GM13977 (cell line): ENCODE measurements around the gene ITPRID2.
A peak's percentile ranks its signal among the peaks of the same experiment; 100 is the strongest.

Experiments
- DNase-seq: peaks from one replicate; pipeline ENCODE4 v3.0.0; 2012; ENCODE audit warnings: low spot score
- in situ Hi-C: fragments of 300-500 bp; cut with MboI; formaldehyde crosslinking; loops from one replicate; pipeline ENCODE4 v1.12.0; 2022; ENCODE audit warnings: low sequenced_read_pairs, low pct_unique_long_range_greater_than_20kb, mixed read lengths, inconsistent platforms; ENCODE audit not compliant: unreplicated experiment
- TF ChIP-seq, protein P1 (sequence below): IDR thresholded peaks from 2 replicates; pipeline ENCODE4 v1.5.1; 2012; ENCODE audit warnings: mild to moderate bottlenecking, control low read depth; ENCODE audit not compliant: insufficient read depth; ENCODE audit errors: extremely low read depth, missing control alignments

ITPRID2 gene

DNA sequence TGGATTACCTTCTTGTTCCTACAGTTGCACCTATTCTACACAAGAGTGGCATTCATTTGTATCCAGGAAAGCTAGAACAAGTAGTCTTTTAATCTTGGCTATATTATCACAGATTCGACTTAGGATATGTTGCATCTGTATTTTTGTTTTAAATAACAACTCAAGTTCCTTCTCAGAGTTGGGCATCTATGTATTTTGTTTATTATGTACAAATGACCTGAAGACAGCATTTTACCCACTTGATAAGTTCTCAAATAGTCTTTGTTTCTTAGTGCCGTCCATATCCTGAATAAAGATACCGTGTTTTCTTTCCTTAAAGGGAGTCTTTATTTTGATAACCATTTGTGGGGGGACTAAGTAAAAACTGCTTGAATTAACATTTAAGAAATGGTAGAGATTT is 2.9 kb downstream of the ITPRID2 start:
- DNase-seq = no peak
- TF ChIP-seq, protein P1, sequence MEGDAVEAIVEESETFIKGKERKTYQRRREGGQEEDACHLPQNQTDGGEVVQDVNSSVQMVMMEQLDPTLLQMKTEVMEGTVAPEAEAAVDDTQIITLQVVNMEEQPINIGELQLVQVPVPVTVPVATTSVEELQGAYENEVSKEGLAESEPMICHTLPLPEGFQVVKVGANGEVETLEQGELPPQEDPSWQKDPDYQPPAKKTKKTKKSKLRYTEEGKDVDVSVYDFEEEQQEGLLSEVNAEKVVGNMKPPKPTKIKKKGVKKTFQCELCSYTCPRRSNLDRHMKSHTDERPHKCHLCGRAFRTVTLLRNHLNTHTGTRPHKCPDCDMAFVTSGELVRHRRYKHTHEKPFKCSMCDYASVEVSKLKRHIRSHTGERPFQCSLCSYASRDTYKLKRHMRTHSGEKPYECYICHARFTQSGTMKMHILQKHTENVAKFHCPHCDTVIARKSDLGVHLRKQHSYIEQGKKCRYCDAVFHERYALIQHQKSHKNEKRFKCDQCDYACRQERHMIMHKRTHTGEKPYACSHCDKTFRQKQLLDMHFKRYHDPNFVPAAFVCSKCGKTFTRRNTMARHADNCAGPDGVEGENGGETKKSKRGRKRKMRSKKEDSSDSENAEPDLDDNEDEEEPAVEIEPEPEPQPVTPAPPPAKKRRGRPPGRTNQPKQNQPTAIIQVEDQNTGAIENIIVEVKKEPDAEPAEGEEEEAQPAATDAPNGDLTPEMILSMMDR = no peak
- in situ Hi-C loops = no loop called here

DNA sequence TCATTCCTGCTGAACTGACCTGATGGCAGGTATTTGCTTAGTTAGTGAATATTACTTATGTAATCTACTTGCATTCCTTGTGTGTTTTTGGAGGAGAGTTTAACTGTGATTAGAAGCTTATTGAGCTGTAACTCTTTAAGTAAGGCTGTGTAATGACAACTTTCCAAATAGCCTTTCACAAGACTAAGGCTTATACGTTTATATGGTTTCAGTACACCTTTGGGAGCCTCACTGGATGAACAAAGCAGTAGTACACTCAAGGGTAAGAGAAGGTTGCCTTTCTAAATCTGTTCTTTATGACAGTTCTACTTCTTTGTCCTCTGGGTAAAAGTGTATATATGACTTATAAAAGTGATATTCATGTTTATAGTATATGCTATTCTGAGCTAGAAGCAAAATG is 4.3 kb downstream of the ITPRID2 start:
- TF ChIP-seq, protein P1 = no peak
- in situ Hi-C loops = no loop called here
- no peak for DNase-seq

DNA sequence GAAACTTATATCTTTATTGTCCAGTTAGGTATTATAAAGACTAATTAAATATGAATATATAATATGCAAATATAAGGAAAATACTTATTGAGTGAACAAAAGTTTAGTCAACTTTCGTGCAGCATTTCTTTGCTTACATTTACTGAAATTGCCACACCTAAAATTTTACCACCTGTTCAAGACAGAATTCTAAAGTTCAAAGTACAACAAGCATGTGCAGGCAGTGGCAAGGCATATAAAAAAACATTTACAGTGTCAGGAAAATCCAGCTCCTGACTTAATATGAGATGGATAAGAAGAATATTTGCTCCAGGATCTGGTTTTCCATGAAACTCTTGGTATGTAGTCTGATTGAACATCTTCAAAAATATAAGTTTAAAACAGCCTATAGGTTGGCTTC is 4.8 kb downstream of the ITPRID2 start:
- DNase-seq = no peak
- in situ Hi-C loops = no loop called here

DNA sequence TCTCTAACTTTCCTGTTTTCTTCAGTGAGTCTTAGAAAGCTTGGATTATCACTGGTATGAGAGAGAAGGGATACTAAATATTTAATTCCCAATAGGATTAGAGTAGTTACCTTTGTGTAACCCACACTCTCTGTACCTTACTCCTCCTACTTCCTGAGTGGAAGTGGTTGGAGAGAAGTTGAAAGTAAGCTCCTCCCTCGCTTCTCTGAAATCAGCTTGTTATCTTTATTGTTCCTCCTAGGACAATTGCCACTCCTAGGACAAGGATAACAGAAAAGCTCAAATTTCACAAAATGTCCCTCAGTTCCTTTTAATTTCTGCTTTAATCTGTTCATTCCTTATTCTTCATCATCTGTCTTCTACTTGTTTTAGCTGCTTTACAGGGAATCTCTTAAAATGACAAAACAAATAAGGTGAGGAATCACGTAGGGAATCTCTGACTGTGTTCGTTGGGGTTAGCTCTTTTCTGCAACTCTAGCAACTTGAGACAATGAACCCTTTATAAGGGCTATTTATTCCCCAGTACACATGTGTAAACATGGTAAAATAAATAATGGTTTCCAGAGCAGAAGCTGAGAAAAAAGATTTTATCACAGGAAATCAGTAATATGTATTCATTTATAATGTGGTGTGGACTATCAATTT is 8.6 kb downstream of the ITPRID2 start:
- no peak for DNase-seq
- in situ Hi-C loops = loop anchor here (25.0 kb wide), 1 partner anchor 813 kb away; no protein-coding TSS in a partner anchor

More for the DNA sequence above, 4.8 kb downstream of the ITPRID2 start:
- TF ChIP-seq, protein P1 = no peak

DNA sequence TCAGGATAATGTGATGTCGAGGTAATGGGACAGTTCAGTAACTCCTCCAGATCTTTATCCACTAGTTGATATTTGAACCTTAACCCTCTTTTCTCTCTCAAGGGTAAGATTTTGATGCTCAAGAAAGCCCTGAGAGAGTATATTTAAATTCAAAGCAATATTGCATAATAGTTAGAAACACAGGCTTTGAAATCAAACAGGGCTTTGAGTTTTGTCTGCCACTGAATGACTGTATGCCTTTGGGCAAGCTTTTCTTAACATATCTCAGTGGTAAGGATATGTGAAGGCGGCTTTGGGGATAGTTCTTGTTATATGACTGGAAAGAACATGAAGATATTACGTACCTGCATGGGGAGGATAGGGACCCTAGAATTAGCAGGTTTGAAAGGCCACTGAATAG is 11.1 kb downstream of the ITPRID2 start:
- TF ChIP-seq, protein P1 = no peak
- in situ Hi-C loops = loop anchor here (25.0 kb wide), 1 partner anchor 815 kb away; no protein-coding TSS in a partner anchor

More for the DNA sequence above, 8.6 kb downstream of the ITPRID2 start:
- TF ChIP-seq, protein P1 = no peak

DNA sequence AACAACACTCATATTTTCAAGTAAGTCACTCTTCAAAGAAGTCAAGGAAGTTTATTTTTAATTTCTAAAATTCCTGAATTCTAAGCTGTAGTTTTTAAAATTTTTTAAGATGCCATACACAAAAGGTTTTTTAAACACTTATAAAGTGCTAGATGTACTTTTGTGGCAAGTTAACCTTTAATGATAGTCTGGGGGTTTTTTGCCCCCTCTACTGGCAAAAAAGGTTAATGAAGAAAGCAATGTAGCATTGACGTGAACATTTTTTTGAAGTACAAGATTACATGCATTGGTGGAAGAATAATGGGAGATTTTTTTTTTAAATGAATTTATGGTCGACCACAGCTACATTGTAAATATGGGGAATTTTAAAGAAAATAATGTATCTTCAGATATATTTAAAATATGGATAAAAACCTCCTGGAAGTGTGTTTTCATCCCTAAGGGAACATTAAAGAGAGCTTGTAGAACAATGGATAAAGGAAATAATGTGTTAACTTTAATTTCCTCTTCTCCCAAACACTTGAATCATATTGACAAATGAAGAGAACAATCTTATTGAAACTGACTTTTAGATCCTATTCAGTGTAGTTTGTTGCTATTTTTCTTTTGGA is 12.6 kb downstream of the ITPRID2 start:
- TF ChIP-seq, protein P1 = peak; percentile 54
- in situ Hi-C loops = loop anchor here (25.0 kb wide), 1 partner anchor 817 kb away; no protein-coding TSS in a partner anchor
- DNase-seq = no peak

More for the DNA sequence above, 11.1 kb downstream of the ITPRID2 start:
- DNase-seq = no peak
